Measurements from ENCODE around the gene EBF3.

The EBF3 gene

GRCh38 chr10:129887986-129888783 is 75.9 kb downstream of the EBF3 start:
- no peak for DNase-seq

GRCh38 chr10:129887381-129887905 is 76.6 kb downstream of the EBF3 start:
- DNase-seq = no peak

GRCh38 chr10:129886263-129886662 is 77.8 kb downstream of the EBF3 start:
- no peak for DNase-seq

GRCh38 chr10:129885526-129885925 is 78.5 kb downstream of the EBF3 start:
- DNase-seq = no peak

- no peak for DNase-seq
Observed at GRCh38 chr10:129884398-129885078, 79.5 kb downstream of the EBF3 start.

GRCh38 chr10:129883626-129884397 is 80.3 kb downstream of the EBF3 start:
- DNase-seq = no peak

- DNase-seq = no peak
Observed at GRCh38 chr10:129883029-129883428, 81.0 kb downstream of the EBF3 start.

GRCh38 chr10:129882291-129883010 is 81.6 kb downstream of the EBF3 start:
- DNase-seq = no peak

GRCh38 chr10:129881641-129882040 is 82.4 kb downstream of the EBF3 start:
- DNase-seq = no peak

- DNase-seq = no peak
Observed at GRCh38 chr10:129880191-129880870, 83.7 kb downstream of the EBF3 start.

- no peak for DNase-seq
Observed at GRCh38 chr10:129879655-129880054, 84.4 kb downstream of the EBF3 start.

- no peak for DNase-seq
Observed at GRCh38 chr10:129878835-129879234, 85.2 kb downstream of the EBF3 start.

GRCh38 chr10:129877773-129878371 is 86.2 kb downstream of the EBF3 start:
- DNase-seq = no peak

GRCh38 chr10:129876838-129877237 is 87.2 kb downstream of the EBF3 start:
- no peak for DNase-seq

GRCh38 chr10:129875993-129876726 is 87.9 kb downstream of the EBF3 start:
- no peak for DNase-seq

- no peak for DNase-seq
Observed at GRCh38 chr10:129873351-129873750, 90.7 kb downstream of the EBF3 start.

GRCh38 chr10:129871966-129872365 is 92.1 kb downstream of the EBF3 start:
- no peak for DNase-seq

- no peak for DNase-seq
Observed at GRCh38 chr10:129870961-129871621, 93.0 kb downstream of the EBF3 start.

- DNase-seq = no peak
Observed at GRCh38 chr10:129870474-129870757, 93.7 kb downstream of the EBF3 start.

GRCh38 chr10:129869596-129870473 is 94.2 kb downstream of the EBF3 start:
- no peak for DNase-seq
